GM11168 (cell line): ENCODE results near the gene DPP7.
"Not testable (repeated sequence)": the region's sequence is repeated elsewhere in the genome, so short reads cannot be mapped to it uniquely, and the experiment has no call there.

Experiments used
- in situ Hi-C: fragments of 300-500 bp; cut with MboI; formaldehyde crosslinking; loops from one replicate; pipeline ENCODE4 v1.12.0; 2022; ENCODE audit warnings: low sequenced_read_pairs; ENCODE audit not compliant: unreplicated experiment

The DPP7 gene

DNA sequence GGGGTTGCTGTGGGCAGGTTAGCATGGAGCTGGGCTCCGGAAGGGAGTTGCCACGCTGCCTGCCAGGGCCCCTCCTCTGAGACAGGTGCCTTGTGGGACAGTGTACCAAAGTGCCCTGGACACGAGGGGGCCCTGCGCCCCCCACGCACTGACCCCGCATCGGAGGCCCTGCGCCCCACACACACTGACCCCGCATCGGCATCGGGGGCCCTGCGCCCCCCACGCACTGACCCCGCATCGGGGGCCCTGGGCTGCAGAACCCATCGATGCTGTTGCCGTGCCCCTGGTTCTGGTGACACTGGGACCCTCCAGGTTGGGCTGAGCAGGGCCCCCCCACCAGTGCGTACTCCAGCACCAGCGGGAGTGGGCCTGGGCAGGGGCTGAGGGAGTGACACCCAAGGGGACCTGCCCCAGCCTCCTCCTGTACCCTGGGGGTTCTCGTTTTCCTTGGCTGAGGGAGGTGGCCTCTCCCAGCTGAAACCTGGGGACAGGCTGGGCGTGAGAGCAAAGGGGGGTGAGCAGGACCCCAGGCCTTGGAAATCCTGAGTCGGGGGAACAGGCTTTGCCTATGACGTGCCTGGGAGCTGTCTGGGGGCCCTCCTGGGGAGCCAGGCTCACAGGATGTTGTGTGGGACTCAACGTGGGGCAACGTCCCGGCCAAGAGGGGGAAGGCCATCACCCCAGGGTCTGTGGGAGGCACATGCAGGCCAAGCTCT is 51.1 kb downstream of the DPP7 start:
- in situ Hi-C loops: no loop called here

DNA sequence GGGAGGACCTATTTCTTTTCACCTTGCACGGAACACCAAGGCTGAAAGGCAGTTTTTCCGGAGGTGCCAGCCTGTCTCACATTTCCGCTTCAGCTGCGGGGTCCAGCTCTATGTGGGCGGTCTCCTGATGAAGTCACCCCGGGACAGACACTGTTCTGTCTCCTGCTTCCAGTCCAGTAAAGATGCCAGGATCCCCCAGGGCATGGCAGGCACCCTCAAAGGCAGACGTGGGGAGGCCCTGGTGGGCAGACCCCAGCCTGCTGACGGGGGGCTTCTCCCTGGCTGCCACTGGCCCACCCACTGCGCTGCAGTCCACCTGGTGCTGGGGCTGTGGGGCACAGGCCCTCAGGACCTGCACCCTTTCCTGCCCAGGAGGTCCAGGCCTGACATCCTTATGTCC is 51.7 kb downstream of the DPP7 start:
- in situ Hi-C loops: not testable (repeated sequence)

- in situ Hi-C loops: no loop called here
These were observed 52.1 kb downstream of the DPP7 start for GRCh38 chr9:137062384-137062783.
